Astrocyte of the cerebellum (primary cell): Measurements from ENCODE around the gene BBIP1.
"Not testable (repeated sequence)": the region's sequence is repeated elsewhere in the genome, so short reads cannot be mapped to it uniquely, and the experiment has no call there.

Experiments
- DNase-seq: peaks from one replicate; pipeline ENCODE4 v3.0.0-alpha.2; 2011; ENCODE audit warnings: low read depth
- H3K4me3 ChIP-seq: 2 replicates; pipeline ENCODE4 v1.5.1; 2011; ENCODE audit warnings: mild to moderate bottlenecking, low read depth, low read length, moderate library complexity
- CTCF ChIP-seq: IDR thresholded peaks from 2 replicates; pipeline ENCODE4 v1.5.1; 2012; ENCODE audit warnings: low read length, low read depth, moderate library complexity, mild to moderate bottlenecking; ENCODE audit errors: missing control alignments
- in situ Hi-C: cut with HindIII; loops from 2 replicates; pipeline ENCODE4 v1.10.0; 2017; ENCODE audit warnings: low sequenced_read_pairs

The BBIP1 gene

GRCh38 chr10:110918269-110918642 lies 724 bp downstream of the BBIP1 start:
- peak overlapping the region; percentile 69 for H3K4me3 ChIP-seq
- in situ Hi-C loops, result no loop called here
- peak; percentile 85 for DNase-seq
- TF ChIP-seq CTCF, result no peak

GRCh38 chr10:110916554-110917346 lies 2.2 kb downstream of the BBIP1 start:
- H3K4me3 ChIP-seq, result no peak overlapping the region
- TF ChIP-seq CTCF, result no peak
- peak; percentile 23 for DNase-seq
- in situ Hi-C loops, result no loop called here

GRCh38 chr10:110915600-110915999 lies 3.4 kb downstream of the BBIP1 start:
- H3K4me3 ChIP-seq, DNase-seq, in situ Hi-C loops: not testable (repeated sequence)

- in situ Hi-C loops, result no loop called here
- H3K4me3 ChIP-seq, result no peak overlapping the region
- TF ChIP-seq CTCF, result no peak
- no peak for DNase-seq
Measured at GRCh38 chr10:110915035-110915434, 3.9 kb downstream of the BBIP1 start.

GRCh38 chr10:110914431-110914830 lies 4.5 kb downstream of the BBIP1 start:
- no peak overlapping the region for H3K4me3 ChIP-seq
- TF ChIP-seq CTCF, result no peak
- in situ Hi-C loops, result no loop called here
- no peak for DNase-seq

- peak; percentile 32 for DNase-seq
- in situ Hi-C loops, result no loop called here
- TF ChIP-seq CTCF, result no peak
Measured at GRCh38 chr10:110912374-110912773, 6.6 kb downstream of the BBIP1 start.

GRCh38 chr10:110910138-110910537 lies 8.8 kb downstream of the BBIP1 start:
- DNase-seq, result no peak
- TF ChIP-seq CTCF, result no peak
- H3K4me3 ChIP-seq, result no peak overlapping the region
- in situ Hi-C loops, result no loop called here

More at GRCh38 chr10:110912374-110912773, 6.6 kb downstream of the BBIP1 start:
- H3K4me3 ChIP-seq, result no peak overlapping the region
